WTC11 (cell line): ENCODE measurements around the gene HNRNPH3.

ENCODE experiments used
- IRF2 ChIP-seq: sonication (generic); formaldehyde crosslinking; IDR thresholded peaks from 2 replicates; pipeline ENCODE4 v1.8.0; 2022; ENCODE audit warnings: low read depth, missing genetic modification reagents, borderline replicate concordance
- SP1 ChIP-seq: sonication (generic); formaldehyde crosslinking; conservative IDR thresholded peaks from 2 replicates; pipeline ENCODE4 v1.8.1; 2022; ENCODE audit warnings: missing genetic modification reagents
- ZNF263 ChIP-seq: sonication (generic); formaldehyde crosslinking; IDR thresholded peaks from 2 replicates; pipeline ENCODE4 v1.8.1; 2022; ENCODE audit warnings: low read depth, mild to moderate bottlenecking, moderate library complexity, missing genetic modification reagents
- ZNF416 ChIP-seq: fragments of 250-450 bp; sonication (Bioruptor Pico); IDR thresholded peaks from 2 replicates; pipeline ENCODE4 v1.9.0; 2021; ENCODE audit warnings: mild to moderate bottlenecking, inconsistent platforms
- TF ChIP-seq, protein P1 (sequence below): fragments of 200-600 bp; IDR thresholded peaks from 2 replicates; pipeline ENCODE4 v1.8.0; 2022; ENCODE audit warnings: antibody characterized with exemption

DNA sequence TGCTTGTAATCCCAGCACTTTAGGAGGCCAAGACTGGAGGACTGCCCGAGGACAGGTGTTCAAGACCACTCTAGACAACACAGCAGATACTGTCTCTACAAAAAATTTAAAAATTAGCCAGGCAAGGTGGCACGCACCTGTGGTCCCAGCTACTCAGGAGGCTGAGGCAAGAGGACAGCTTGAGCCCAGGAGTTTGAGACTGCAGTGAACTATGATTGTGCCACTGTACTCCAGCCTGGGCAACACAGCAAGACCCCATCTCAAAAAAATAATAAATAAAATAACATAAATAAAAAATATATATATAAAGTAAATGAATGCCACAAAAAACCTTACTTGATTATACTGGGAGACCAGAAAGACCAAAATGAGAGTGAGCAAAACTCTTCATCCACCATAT, 21.7 kb downstream of the HNRNPH3 start:
- TF ChIP-seq SP1 (CRISPR knock-in tag), result no peak
- TF ChIP-seq, protein P1, sequence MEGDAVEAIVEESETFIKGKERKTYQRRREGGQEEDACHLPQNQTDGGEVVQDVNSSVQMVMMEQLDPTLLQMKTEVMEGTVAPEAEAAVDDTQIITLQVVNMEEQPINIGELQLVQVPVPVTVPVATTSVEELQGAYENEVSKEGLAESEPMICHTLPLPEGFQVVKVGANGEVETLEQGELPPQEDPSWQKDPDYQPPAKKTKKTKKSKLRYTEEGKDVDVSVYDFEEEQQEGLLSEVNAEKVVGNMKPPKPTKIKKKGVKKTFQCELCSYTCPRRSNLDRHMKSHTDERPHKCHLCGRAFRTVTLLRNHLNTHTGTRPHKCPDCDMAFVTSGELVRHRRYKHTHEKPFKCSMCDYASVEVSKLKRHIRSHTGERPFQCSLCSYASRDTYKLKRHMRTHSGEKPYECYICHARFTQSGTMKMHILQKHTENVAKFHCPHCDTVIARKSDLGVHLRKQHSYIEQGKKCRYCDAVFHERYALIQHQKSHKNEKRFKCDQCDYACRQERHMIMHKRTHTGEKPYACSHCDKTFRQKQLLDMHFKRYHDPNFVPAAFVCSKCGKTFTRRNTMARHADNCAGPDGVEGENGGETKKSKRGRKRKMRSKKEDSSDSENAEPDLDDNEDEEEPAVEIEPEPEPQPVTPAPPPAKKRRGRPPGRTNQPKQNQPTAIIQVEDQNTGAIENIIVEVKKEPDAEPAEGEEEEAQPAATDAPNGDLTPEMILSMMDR, result no peak
- TF ChIP-seq IRF2 (CRISPR knock-in tag), result no peak
- no peak for TF ChIP-seq ZNF416
- TF ChIP-seq ZNF263 (CRISPR knock-in tag), result no peak
